NCI-H82 (cell line): ENCODE measurements around the gene NFIL3.
"Not testable (repeated sequence)": the region's sequence is repeated elsewhere in the genome, so short reads cannot be mapped to it uniquely, and the experiment has no call there.

Experiments
- DNase-seq: peaks from one replicate; lab custom pipeline; 2025; lab: John Stamatoyannopoulos, UW

NFIL3 gene

GRCh38 chr9:91395106-91395552, 28.5 kb downstream of the NFIL3 start:
- no peak for DNase-seq

- no peak for DNase-seq
Observed at GRCh38 chr9:91393826-91394225, 29.8 kb downstream of the NFIL3 start.

GRCh38 chr9:91392435-91392834, 31.2 kb downstream of the NFIL3 start:
- DNase-seq: no peak

- DNase-seq: no peak
Observed at GRCh38 chr9:91391818-91392217, 31.8 kb downstream of the NFIL3 start.

- DNase-seq: no peak
Observed at GRCh38 chr9:91391412-91391811, 32.2 kb downstream of the NFIL3 start.

GRCh38 chr9:91389686-91390085, 33.9 kb downstream of the NFIL3 start:
- not testable (repeated sequence) for DNase-seq

- no peak for DNase-seq
Observed at GRCh38 chr9:91386765-91387164, 36.9 kb downstream of the NFIL3 start.

- DNase-seq: no peak
Observed at GRCh38 chr9:91384954-91385353, 38.7 kb downstream of the NFIL3 start.

- no peak for DNase-seq
Observed at GRCh38 chr9:91383577-91383976, 40.1 kb downstream of the NFIL3 start.

- DNase-seq: no peak
Observed at GRCh38 chr9:91382298-91382697, 41.3 kb downstream of the NFIL3 start.

- DNase-seq: no peak
Observed at GRCh38 chr9:91379426-91379825, 44.2 kb downstream of the NFIL3 start.

GRCh38 chr9:91378695-91379127, 44.9 kb downstream of the NFIL3 start:
- no peak for DNase-seq

- not testable (repeated sequence) for DNase-seq
Observed at GRCh38 chr9:91378054-91378453, 45.6 kb downstream of the NFIL3 start.

GRCh38 chr9:91376239-91376638, 47.4 kb downstream of the NFIL3 start:
- DNase-seq: no peak

GRCh38 chr9:91374939-91375338, 48.7 kb downstream of the NFIL3 start:
- no peak for DNase-seq

- DNase-seq: peak; percentile 19
Observed at GRCh38 chr9:91371894-91372293, 51.7 kb downstream of the NFIL3 start.

- not testable (repeated sequence) for DNase-seq
Observed at GRCh38 chr9:91370006-91370405, 53.6 kb downstream of the NFIL3 start.

- no peak for DNase-seq
Observed at GRCh38 chr9:91364702-91365101, 58.9 kb downstream of the NFIL3 start.

GRCh38 chr9:91364005-91364404, 59.6 kb downstream of the NFIL3 start:
- DNase-seq: no peak

GRCh38 chr9:91362051-91362611, 61.5 kb downstream of the NFIL3 start:
- DNase-seq: no peak

GRCh38 chr9:91361291-91362050, 62.2 kb downstream of the NFIL3 start, which contains the start of gene AUH:
TSS of gene AUH (minus strand) at chr9:91361918. CDS start at chr9:91361889, 29 bp downstream.
- DNase-seq: peak; percentile 80

- peak; percentile 20 for DNase-seq
Observed at GRCh38 chr9:91360551-91361290, 62.9 kb downstream of the NFIL3 start.
